Panc1 (cell line): ENCODE data around the gene C1orf87. TPM values are rescaled to one million over a fixed set of nuclear protein-coding genes. Genes with fewer than 3 reads are reported as not detected.

Experiments used
- ATAC-seq: fragments of 200-7000 bp; cut with Tn5 transposase; 2 replicates; pipeline ENCODE4 v1.9.1; 2020; ENCODE audit warnings: mild to moderate bottlenecking, moderate library complexity
- BruUV-seq: library from RNA; stranded (reverse); fragments of 400-500 nt; replicated peaks from 2 replicates; lab custom pipeline; 2021; lab: Mats Ljungman, UMichigan
- CTCF ChIA-PET: fragments of 300-600 bp; sonication (Branson Sonifier 250); formaldehyde crosslinking; loops from one replicate; lab custom pipeline; 2022; ENCODE audit warnings: antibody characterized with exemption; lab: Charles Lee
- POLR2A ChIA-PET: fragments of 300-600 bp; sonication (Branson Sonifier 250); formaldehyde crosslinking; loops from one replicate; lab custom pipeline; 2022; ENCODE audit warnings: antibody characterized with exemption; lab: Charles Lee
- DNase-seq: peaks from one replicate; pipeline ENCODE4 v3.0.0-alpha.2; 2010; ENCODE audit warnings: low read depth, low spot score
- H3K27ac ChIP-seq: 2 replicates; pipeline ENCODE4 v1.5.1; 2011; ENCODE audit warnings: mild to moderate bottlenecking, low read length, inconsistent platforms
- H3K27me3 ChIP-seq: fragments of 200-500 bp; sonication (Bioruptor generic); 2 replicates; pipeline ENCODE4 v1.6.0; 2014; ENCODE audit warnings: low read length, inconsistent platforms; ENCODE audit not compliant: control insufficient read depth, insufficient read depth
- H3K36me3 ChIP-seq: fragments of 200-500 bp; sonication (Bioruptor generic); 2 replicates; pipeline ENCODE4 v1.5.1; 2014; ENCODE audit warnings: inconsistent platforms, mild to moderate bottlenecking, low read length, moderate library complexity; ENCODE audit not compliant: control insufficient read depth, insufficient read depth
- H3K4me1 ChIP-seq: 2 replicates; pipeline ENCODE4 v1.5.1; 2011; ENCODE audit warnings: inconsistent platforms, mild to moderate bottlenecking, low read length, moderate library complexity; ENCODE audit not compliant: control insufficient read depth, insufficient read depth
- H3K4me3 ChIP-seq, 2 experiments: 2 replicates each; pipeline ENCODE4 v1.5.1; 2011 to 2012; ENCODE audit warnings: low read depth in 2 of 2, low read length in 2 of 2, mild to moderate bottlenecking in 2 of 2, inconsistent platforms in 1 of 2, moderate library complexity in 1 of 2
- H3K9me3 ChIP-seq: fragments of 200-500 bp; sonication (Bioruptor generic); 2 replicates; pipeline ENCODE4 v1.5.1; 2014; ENCODE audit warnings: low read depth, mild to moderate bottlenecking, inconsistent platforms, low read length, moderate library complexity; ENCODE audit not compliant: control insufficient read depth, insufficient read depth
- POLR2AphosphoS5 ChIP-seq: IDR thresholded peaks from 2 replicates; pipeline ENCODE4 v1.6.1; 2012; ENCODE audit warnings: mild to moderate bottlenecking, low read depth, low read length, moderate library complexity
- SIN3A ChIP-seq: IDR thresholded peaks from 2 replicates; pipeline ENCODE4 v1.6.1; 2012; ENCODE audit warnings: low read depth, mild to moderate bottlenecking, low read length, moderate library complexity, borderline replicate concordance; ENCODE audit not compliant: insufficient read depth
- TCF7L2 ChIP-seq: IDR thresholded peaks from 2 replicates; pipeline ENCODE4 v1.6.1; 2011; ENCODE audit warnings: mild to moderate bottlenecking, low read depth, low read length, inconsistent platforms
- in situ Hi-C: cut with HindIII; loops from 2 replicates; pipeline ENCODE4 v1.10.0; 2016; ENCODE audit warnings: low sequenced_read_pairs, low pct_unique_long_range_greater_than_20kb
- intact Hi-C: fragments of 100-400 bp; cut with micrococcal nuclease; formaldehyde crosslinking; loops from one replicate; pipeline ENCODE4 v1.10.0; 2022; ENCODE audit not compliant: unreplicated experiment
- total RNA-seq: library from RNA; stranded (reverse); gene quantifications from one replicate; pipeline ENCODE4 v1.2.1, GENCODE V29; 2021; ENCODE audit not compliant: unreplicated experiment
- TF ChIP-seq, protein P1 (sequence below), 2 experiments: IDR thresholded peaks; 2 replicates each; pipeline ENCODE4 v1.6.1; 2011 to 2012; ENCODE audit warnings: low read depth in 2 of 2, control low read depth in 1 of 2, low read length in 1 of 2, mild to moderate bottlenecking in 1 of 2, moderate library complexity in 1 of 2; ENCODE audit not compliant: insufficient read depth in 1 of 2
- TF ChIP-seq, protein P2 (sequence below): fragments of 450-650 bp; IDR thresholded peaks from 2 replicates; pipeline ENCODE4 v1.5.1; 2017; ENCODE audit warnings: mild to moderate bottlenecking

Gene C1orf87
- total RNA-seq, 1 experiment from 2014 or later = not detected

GRCh38 chr1:60031146-60031545 is 42.4 kb downstream of the C1orf87 start:
- Histone ChIP-seq H3K27me3 (no peaks in the 10 kb centered on the region), H3K9me3 (no peaks in the 10 kb centered on the region), H3K36me3 (no peaks in the 10 kb centered on the region), H3K4me1 (no peaks in the 10 kb centered on the region), H3K4me3 (no peak overlapping the region), H3K27ac (no peak overlapping the region)
- ATAC-seq = no peak
- ChIA-PET POLR2A (no interaction called here), CTCF (no interaction called here)
- in situ Hi-C loops (no loop called here), intact Hi-C loops (no loop called here)
- DNase-seq = no peak
- BruUV-seq = no TSS peak
- no peak for TF ChIP-seq POLR2AphosphoS5
- no peak for TF ChIP-seq SIN3A
- no peak for TF ChIP-seq TCF7L2
- TF ChIP-seq, protein P1, sequence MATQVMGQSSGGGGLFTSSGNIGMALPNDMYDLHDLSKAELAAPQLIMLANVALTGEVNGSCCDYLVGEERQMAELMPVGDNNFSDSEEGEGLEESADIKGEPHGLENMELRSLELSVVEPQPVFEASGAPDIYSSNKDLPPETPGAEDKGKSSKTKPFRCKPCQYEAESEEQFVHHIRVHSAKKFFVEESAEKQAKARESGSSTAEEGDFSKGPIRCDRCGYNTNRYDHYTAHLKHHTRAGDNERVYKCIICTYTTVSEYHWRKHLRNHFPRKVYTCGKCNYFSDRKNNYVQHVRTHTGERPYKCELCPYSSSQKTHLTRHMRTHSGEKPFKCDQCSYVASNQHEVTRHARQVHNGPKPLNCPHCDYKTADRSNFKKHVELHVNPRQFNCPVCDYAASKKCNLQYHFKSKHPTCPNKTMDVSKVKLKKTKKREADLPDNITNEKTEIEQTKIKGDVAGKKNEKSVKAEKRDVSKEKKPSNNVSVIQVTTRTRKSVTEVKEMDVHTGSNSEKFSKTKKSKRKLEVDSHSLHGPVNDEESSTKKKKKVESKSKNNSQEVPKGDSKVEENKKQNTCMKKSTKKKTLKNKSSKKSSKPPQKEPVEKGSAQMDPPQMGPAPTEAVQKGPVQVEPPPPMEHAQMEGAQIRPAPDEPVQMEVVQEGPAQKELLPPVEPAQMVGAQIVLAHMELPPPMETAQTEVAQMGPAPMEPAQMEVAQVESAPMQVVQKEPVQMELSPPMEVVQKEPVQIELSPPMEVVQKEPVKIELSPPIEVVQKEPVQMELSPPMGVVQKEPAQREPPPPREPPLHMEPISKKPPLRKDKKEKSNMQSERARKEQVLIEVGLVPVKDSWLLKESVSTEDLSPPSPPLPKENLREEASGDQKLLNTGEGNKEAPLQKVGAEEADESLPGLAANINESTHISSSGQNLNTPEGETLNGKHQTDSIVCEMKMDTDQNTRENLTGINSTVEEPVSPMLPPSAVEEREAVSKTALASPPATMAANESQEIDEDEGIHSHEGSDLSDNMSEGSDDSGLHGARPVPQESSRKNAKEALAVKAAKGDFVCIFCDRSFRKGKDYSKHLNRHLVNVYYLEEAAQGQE (IDR thresholded peaks at IDR 0.05; ENCODE audit: insufficient read depth in 1 of 2, low read depth in 2 of 2, low read length in 1 of 2) = no peak
- TF ChIP-seq, protein P2, sequence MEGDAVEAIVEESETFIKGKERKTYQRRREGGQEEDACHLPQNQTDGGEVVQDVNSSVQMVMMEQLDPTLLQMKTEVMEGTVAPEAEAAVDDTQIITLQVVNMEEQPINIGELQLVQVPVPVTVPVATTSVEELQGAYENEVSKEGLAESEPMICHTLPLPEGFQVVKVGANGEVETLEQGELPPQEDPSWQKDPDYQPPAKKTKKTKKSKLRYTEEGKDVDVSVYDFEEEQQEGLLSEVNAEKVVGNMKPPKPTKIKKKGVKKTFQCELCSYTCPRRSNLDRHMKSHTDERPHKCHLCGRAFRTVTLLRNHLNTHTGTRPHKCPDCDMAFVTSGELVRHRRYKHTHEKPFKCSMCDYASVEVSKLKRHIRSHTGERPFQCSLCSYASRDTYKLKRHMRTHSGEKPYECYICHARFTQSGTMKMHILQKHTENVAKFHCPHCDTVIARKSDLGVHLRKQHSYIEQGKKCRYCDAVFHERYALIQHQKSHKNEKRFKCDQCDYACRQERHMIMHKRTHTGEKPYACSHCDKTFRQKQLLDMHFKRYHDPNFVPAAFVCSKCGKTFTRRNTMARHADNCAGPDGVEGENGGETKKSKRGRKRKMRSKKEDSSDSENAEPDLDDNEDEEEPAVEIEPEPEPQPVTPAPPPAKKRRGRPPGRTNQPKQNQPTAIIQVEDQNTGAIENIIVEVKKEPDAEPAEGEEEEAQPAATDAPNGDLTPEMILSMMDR = no peak

- Histone ChIP-seq H3K4me3 (no peak overlapping the region), H3K4me1 (no peaks in the 10 kb centered on the region), H3K27ac (no peak overlapping the region), H3K27me3 (no peaks in the 10 kb centered on the region), H3K36me3 (no peaks in the 10 kb centered on the region), H3K9me3 (no peaks in the 10 kb centered on the region)
- intact Hi-C loops = no loop called here
- POLR2A ChIA-PET = no interaction called here
- CTCF ChIA-PET = no interaction called here
- TF ChIP-seq POLR2AphosphoS5 = no peak
- TF ChIP-seq TCF7L2 = no peak
- TF ChIP-seq, protein P1 (IDR thresholded peaks at IDR 0.05; ENCODE audit: insufficient read depth in 1 of 2, low read depth in 2 of 2, low read length in 1 of 2) = no peak
- TF ChIP-seq, protein P2 = no peak
- no peak for TF ChIP-seq SIN3A
- no TSS peak for BruUV-seq
- DNase-seq (no peak), ATAC-seq (no peak)
- in situ Hi-C loops = no loop called here
These were observed 48.0 kb downstream of the C1orf87 start for GRCh38 chr1:60025552-60025951.
